Large intestine (tissue), 3 donors: ENCODE results near the gene CYB5R2. TPM values are rescaled to one million over a fixed set of nuclear protein-coding genes. Genes with fewer than 3 reads are reported as not detected.

Source experiments
- DNase-seq, 2 donors: peaks; one replicate each; pipeline versions ENCODE4 v3.0.0 to v3.0.0-alpha.2; 2013
- H3K27ac ChIP-seq: one replicate; pipeline ENCODE4 v1.5.1; 2013; ENCODE audit warnings: low read length
- H3K27me3 ChIP-seq: 2 replicates; pipeline ENCODE4 v1.6.1; 2013; ENCODE audit warnings: low read length; ENCODE audit not compliant: control insufficient read depth, insufficient read depth
- H3K36me3 ChIP-seq: 2 replicates; pipeline ENCODE4 v1.6.1; 2013; ENCODE audit warnings: low read length; ENCODE audit not compliant: control insufficient read depth, insufficient read depth
- H3K4me1 ChIP-seq: one replicate; pipeline ENCODE4 v1.6.1; 2013; ENCODE audit warnings: low read length; ENCODE audit not compliant: control insufficient read depth, insufficient read depth
- H3K4me3 ChIP-seq: one replicate; pipeline ENCODE4 v1.5.1; 2013; ENCODE audit warnings: low read length
- H3K9me3 ChIP-seq: one replicate; pipeline ENCODE4 v1.6.1; 2013; ENCODE audit warnings: mild to moderate bottlenecking, low read depth, low read length, moderate library complexity; ENCODE audit not compliant: control insufficient read depth
- WGBS: methylation state at CpG from one replicate; pipeline ENCODE4 v1.1.5; 2013; ENCODE audit warnings: low lambda C conversion rate; ENCODE audit not compliant: insufficient coverage; 5-methylcytosine and 5-hydroxymethylcytosine counted together
- polyA plus RNA-seq: library from polyadenylated mRNA; unstranded; fragments of 120-200 nt; gene quantifications from one replicate; pipeline ENCODE4 v1.2.1, GENCODE V29; 2013

The CYB5R2 gene
- polyA plus RNA-seq, 1 donor = 5.6 TPM

- H3K9me3 ChIP-seq = no peaks in the 10 kb centered on the region
- DNase-seq = no peak
- H3K4me1 ChIP-seq = peaks cover 10% of the 10 kb centered on the region
- no peaks in the 10 kb centered on the region for H3K27me3 ChIP-seq
- WGBS = 80% methylated on average over 1 of the region's 5 CpGs
- peaks cover 76% of the 10 kb centered on the region for H3K36me3 ChIP-seq
- peak overlapping the region; percentile 75 for H3K27ac ChIP-seq
- no peak overlapping the region for H3K4me3 ChIP-seq
Measured at GRCh38 chr11:7639643-7640025, 33.7 kb downstream of the CYB5R2 start.

- Histone ChIP-seq H3K4me1 (peaks cover 10% of the 10 kb centered on the region), H3K36me3 (peaks cover 78% of the 10 kb centered on the region), H3K27me3 (no peaks in the 10 kb centered on the region), H3K4me3 (no peak overlapping the region), H3K9me3 (no peaks in the 10 kb centered on the region), H3K27ac (peak overlapping the region; percentile 75)
- DNase-seq = no peak
- WGBS = no CpG with 5 or more reads among the region's 5 CpGs
Measured at GRCh38 chr11:7638710-7639642, 34.3 kb downstream of the CYB5R2 start.

GRCh38 chr11:7637447-7638157 is 35.7 kb downstream of the CYB5R2 start:
- 80% methylated on average over 1 of the region's 7 CpGs for WGBS
- Histone ChIP-seq H3K4me1 (peaks cover 10% of the 10 kb centered on the region), H3K4me3 (no peak overlapping the region), H3K36me3 (peaks cover 84% of the 10 kb centered on the region), H3K27me3 (no peaks in the 10 kb centered on the region), H3K9me3 (no peaks in the 10 kb centered on the region), H3K27ac (no peak overlapping the region)
- DNase-seq = no peak

GRCh38 chr11:7636350-7636749 is 37.0 kb downstream of the CYB5R2 start:
- no peak for DNase-seq
- Histone ChIP-seq H3K9me3 (no peaks in the 10 kb centered on the region), H3K4me1 (peaks cover 10% of the 10 kb centered on the region), H3K27me3 (no peaks in the 10 kb centered on the region), H3K36me3 (peaks cover 86% of the 10 kb centered on the region), H3K4me3 (no peak overlapping the region), H3K27ac (no peak overlapping the region)
- 83% methylated on average over 1 of the region's 6 CpGs for WGBS

GRCh38 chr11:7635708-7636107 is 37.6 kb downstream of the CYB5R2 start:
- DNase-seq = no peak
- peaks cover 12% of the 10 kb centered on the region for H3K4me1 ChIP-seq
- H3K9me3 ChIP-seq = no peaks in the 10 kb centered on the region
- no peak overlapping the region for H3K27ac ChIP-seq
- H3K27me3 ChIP-seq = no peaks in the 10 kb centered on the region
- WGBS = 85% methylated on average over 2 of the region's 4 CpGs
- H3K36me3 ChIP-seq = peaks cover 86% of the 10 kb centered on the region
- H3K4me3 ChIP-seq = no peak overlapping the region

- Histone ChIP-seq H3K27ac (no peak overlapping the region), H3K36me3 (peaks cover 86% of the 10 kb centered on the region), H3K4me3 (no peak overlapping the region), H3K27me3 (no peaks in the 10 kb centered on the region), H3K4me1 (peaks cover 6% of the 10 kb centered on the region), H3K9me3 (no peaks in the 10 kb centered on the region)
- WGBS = 67% methylated on average over 1 of the region's 4 CpGs
- DNase-seq = no peak
Measured at GRCh38 chr11:7635137-7635536, 38.2 kb downstream of the CYB5R2 start.

- no CpG with 5 or more reads among the region's 2 CpGs for WGBS
- H3K4me3 ChIP-seq = no peak overlapping the region
- DNase-seq = no peak
- no peaks in the 10 kb centered on the region for H3K27me3 ChIP-seq
- H3K36me3 ChIP-seq = peaks cover 93% of the 10 kb centered on the region
- H3K27ac ChIP-seq = no peak overlapping the region
- H3K4me1 ChIP-seq = peaks cover 4% of the 10 kb centered on the region
- no peaks in the 10 kb centered on the region for H3K9me3 ChIP-seq
Measured at GRCh38 chr11:7632211-7632610, 41.1 kb downstream of the CYB5R2 start.

GRCh38 chr11:7630002-7630401 is 43.3 kb downstream of the CYB5R2 start:
- no peak overlapping the region for H3K27ac ChIP-seq
- no CpG with 5 or more reads among the region's 2 CpGs for WGBS
- peaks cover 4% of the 10 kb centered on the region for H3K4me1 ChIP-seq
- H3K9me3 ChIP-seq = no peaks in the 10 kb centered on the region
- no peaks in the 10 kb centered on the region for H3K27me3 ChIP-seq
- DNase-seq = no peak
- H3K4me3 ChIP-seq = no peak overlapping the region
- H3K36me3 ChIP-seq = peaks cover 93% of the 10 kb centered on the region

GRCh38 chr11:7628660-7629059 is 44.6 kb downstream of the CYB5R2 start:
- DNase-seq = no peak
- WGBS = no CpG with 5 or more reads among the region's 3 CpGs
- peaks cover 91% of the 10 kb centered on the region for H3K36me3 ChIP-seq

GRCh38 chr11:7622721-7623120 is 50.6 kb downstream of the CYB5R2 start:
- H3K27ac ChIP-seq = no peak overlapping the region
- H3K4me3 ChIP-seq = no peak overlapping the region
- no peaks in the 10 kb centered on the region for H3K9me3 ChIP-seq
- peaks cover 7% of the 10 kb centered on the region for H3K4me1 ChIP-seq
- H3K36me3 ChIP-seq = peaks cover 81% of the 10 kb centered on the region
- DNase-seq = peak in 1 of 2 donors; percentile 52
- WGBS = no CpG with 5 or more reads among the region's 2 CpGs
- no peaks in the 10 kb centered on the region for H3K27me3 ChIP-seq

More at GRCh38 chr11:7628660-7629059, 44.6 kb downstream of the CYB5R2 start:
- Histone ChIP-seq H3K9me3 (no peaks in the 10 kb centered on the region), H3K27me3 (no peaks in the 10 kb centered on the region), H3K27ac (no peak overlapping the region), H3K4me1 (peaks cover 4% of the 10 kb centered on the region), H3K4me3 (no peak overlapping the region)
